Measurements from ENCODE around the gene PMEPA1.
A peak's percentile ranks its signal among the peaks of the same experiment; 100 is the strongest.

The PMEPA1 gene

DNA sequence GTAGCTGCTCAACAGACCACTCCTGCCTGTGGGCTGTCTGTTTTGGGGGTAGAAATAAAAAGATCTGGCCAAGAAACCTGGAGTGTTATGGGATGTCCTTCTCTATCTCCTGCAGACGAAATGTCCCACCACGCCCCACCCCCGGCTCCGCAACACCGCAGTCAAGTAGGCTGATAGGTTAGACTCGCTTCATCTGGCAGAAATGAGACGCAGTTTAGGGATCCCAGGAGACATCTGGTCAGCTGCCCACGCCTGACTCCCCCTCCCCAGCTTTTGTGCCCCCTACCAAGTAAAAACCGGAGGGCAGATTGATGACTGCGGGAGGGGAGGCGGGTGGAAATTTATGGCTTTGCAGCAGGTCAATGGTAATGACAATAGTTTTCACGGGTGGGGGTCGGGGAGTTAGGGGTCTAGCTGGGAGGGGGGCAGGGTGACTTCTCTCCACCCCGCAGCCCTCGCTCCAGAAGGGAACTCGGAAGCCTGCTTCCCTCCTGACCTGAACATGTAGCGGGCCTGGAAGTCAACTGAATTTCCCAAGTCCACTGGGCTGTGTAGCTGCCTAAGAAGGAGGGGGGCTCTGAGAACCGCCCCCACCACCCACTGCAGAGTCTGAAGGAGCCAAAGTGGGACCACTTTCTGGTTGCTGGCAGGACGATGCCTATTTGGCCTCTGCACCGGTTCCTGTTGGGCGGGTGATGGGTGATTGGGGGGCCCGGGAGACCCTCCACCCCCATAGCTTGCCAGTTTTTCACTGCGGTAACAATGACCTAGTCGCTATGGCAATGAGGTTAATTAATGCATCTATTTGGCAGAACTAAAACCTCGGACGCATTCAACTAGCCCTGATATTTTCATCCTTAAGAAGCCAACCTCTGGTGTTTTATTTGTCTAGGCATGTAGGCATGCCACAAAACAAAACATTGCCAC lies 25.7 kb downstream of the PMEPA1 start:
- TF ChIP-seq, protein P1, sequence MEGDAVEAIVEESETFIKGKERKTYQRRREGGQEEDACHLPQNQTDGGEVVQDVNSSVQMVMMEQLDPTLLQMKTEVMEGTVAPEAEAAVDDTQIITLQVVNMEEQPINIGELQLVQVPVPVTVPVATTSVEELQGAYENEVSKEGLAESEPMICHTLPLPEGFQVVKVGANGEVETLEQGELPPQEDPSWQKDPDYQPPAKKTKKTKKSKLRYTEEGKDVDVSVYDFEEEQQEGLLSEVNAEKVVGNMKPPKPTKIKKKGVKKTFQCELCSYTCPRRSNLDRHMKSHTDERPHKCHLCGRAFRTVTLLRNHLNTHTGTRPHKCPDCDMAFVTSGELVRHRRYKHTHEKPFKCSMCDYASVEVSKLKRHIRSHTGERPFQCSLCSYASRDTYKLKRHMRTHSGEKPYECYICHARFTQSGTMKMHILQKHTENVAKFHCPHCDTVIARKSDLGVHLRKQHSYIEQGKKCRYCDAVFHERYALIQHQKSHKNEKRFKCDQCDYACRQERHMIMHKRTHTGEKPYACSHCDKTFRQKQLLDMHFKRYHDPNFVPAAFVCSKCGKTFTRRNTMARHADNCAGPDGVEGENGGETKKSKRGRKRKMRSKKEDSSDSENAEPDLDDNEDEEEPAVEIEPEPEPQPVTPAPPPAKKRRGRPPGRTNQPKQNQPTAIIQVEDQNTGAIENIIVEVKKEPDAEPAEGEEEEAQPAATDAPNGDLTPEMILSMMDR (IDR thresholded peaks at IDR 0.05; ENCODE audit: low read depth, low read length, poor library complexity, severe bottlenecking), result no peak
- TF ChIP-seq EZH2phosphoT487 (IDR thresholded peaks at IDR 0.05; ENCODE audit: borderline replicate concordance, low read length), result no peak
- Histone ChIP-seq H3K27ac (ENCODE audit: low read depth, low read length) (peak overlapping the region; percentile 92), H3K4me2 (ENCODE audit: low read length) (peak overlapping the region; percentile 87), H4K20me1 (ENCODE audit: control insufficient read depth, insufficient read depth, low read depth, low read length) (no peaks in the 10 kb centered on the region), H3K9me2 (replicated peaks; ENCODE audit: control insufficient read depth, low read length) (no peaks in the 10 kb centered on the region), H3F3A (ENCODE audit: control insufficient read depth, insufficient read depth) (peaks cover 50% of the 10 kb centered on the region), H3K79me2 (ENCODE audit: control insufficient read depth, low read length) (peaks cover 49% of the 10 kb centered on the region), H3K36me3 (ENCODE audit: control insufficient read depth, low read length) (0 out of 2 replicates have a peak, but pooled peaks cover 2% of the 10 kb centered on the region), H3K9me3 (ENCODE audit: control insufficient read depth, insufficient read depth, low read length) (no peaks in the 10 kb centered on the region), H3K4me1 (ENCODE audit: control insufficient read depth, low read length) (peaks cover 96% of the 10 kb centered on the region), H3K27me3 (ENCODE audit: control insufficient read depth, low read length) (no peaks in the 10 kb centered on the region), H3K4me3 (ENCODE audit: low read length) (peak overlapping the region; percentile 65)

DNA sequence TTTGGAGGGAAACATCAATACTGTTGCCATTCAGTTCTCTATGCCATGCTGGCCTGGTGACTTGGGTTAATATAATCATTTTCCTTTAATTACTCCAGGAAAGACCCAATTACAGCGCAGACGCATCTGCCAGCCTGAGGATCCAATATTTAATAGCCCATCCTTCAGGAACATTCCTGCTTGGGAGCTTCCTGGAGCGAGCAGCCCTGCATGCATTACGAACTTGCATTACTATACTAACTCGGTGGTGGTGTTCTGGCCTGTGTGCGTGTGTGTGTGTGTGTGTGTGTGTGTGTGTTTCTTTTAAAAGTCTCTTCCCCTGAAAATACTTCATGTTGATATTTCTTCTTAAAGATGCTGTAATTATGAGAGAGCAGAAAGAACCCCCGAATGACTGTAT lies 26.5 kb downstream of the PMEPA1 start:
- Histone ChIP-seq H3K4me1 (ENCODE audit: control insufficient read depth, low read length) (peaks cover 99% of the 10 kb centered on the region), H3K27me3 (ENCODE audit: control insufficient read depth, low read length) (no peaks in the 10 kb centered on the region), H3K9me3 (ENCODE audit: control insufficient read depth, insufficient read depth, low read length) (no peaks in the 10 kb centered on the region), H3K4me3 (ENCODE audit: low read length) (peak overlapping the region; percentile 65), H3K27ac (ENCODE audit: low read depth, low read length) (peak overlapping the region; percentile 92), H4K20me1 (ENCODE audit: control insufficient read depth, insufficient read depth, low read depth, low read length) (no peaks in the 10 kb centered on the region), H3K9me2 (replicated peaks; ENCODE audit: control insufficient read depth, low read length) (no peaks in the 10 kb centered on the region), H3K36me3 (ENCODE audit: control insufficient read depth, low read length) (0 out of 2 replicates have a peak, but pooled peaks cover 2% of the 10 kb centered on the region), H3K79me2 (ENCODE audit: control insufficient read depth, low read length) (peaks cover 56% of the 10 kb centered on the region), H3K4me2 (ENCODE audit: low read length) (peak overlapping the region; percentile 87), H3F3A (ENCODE audit: control insufficient read depth, insufficient read depth) (peaks cover 55% of the 10 kb centered on the region)
- no peak for TF ChIP-seq EZH2phosphoT487 (IDR thresholded peaks at IDR 0.05; ENCODE audit: borderline replicate concordance, low read length)
- TF ChIP-seq, protein P1 (IDR thresholded peaks at IDR 0.05; ENCODE audit: low read depth, low read length, poor library complexity, severe bottlenecking), result no peak

DNA sequence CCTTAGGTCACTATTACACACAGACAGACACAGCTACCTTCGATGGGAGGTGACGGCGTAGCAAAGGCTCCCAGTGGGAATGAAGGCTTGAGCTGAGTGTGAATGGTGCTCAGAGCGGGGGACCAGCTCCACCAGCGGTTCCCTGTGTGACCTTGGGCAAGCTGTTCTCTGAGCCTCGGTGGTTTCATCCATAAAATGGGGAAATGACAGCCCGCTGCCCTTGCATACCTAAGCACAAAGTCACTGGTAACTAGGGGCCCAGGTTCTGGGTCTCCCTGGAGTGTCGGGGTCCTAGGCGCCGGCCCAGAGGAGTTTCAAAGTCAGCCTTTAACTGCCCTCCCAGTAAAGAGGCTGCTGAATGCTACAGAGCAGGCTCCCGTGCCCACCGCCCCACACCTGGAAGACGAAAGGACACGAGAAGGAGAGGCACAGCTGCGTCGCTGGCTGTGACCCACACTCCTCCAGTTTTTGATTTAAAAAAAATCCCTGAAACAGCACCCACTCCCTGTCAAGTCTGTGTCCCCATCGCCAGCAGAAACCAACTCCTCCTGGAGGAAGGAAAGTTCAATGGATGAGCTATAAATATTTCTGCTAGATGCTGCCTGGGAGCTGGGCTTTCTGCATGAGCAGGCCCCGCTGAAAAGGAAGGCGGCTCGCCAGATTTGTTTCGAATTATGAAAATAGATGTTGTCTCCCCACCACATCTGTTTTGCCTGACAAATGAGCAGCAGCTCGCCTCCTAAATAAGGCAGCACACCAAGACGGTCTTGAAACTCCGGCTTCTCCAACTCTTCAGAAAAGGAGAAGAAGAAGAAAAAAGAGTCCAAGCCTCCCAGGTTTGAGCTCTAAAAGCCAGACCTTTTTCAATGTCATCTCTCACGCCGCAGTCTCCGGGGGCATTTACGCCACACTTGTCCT lies 27.4 kb downstream of the PMEPA1 start:
- H3K27me3 ChIP-seq (ENCODE audit: control insufficient read depth, low read length), result no peaks in the 10 kb centered on the region; the same call in 1 of the 2 replicates
- H3K9me3 ChIP-seq (ENCODE audit: control insufficient read depth, insufficient read depth, low read length), result no peaks in the 10 kb centered on the region
- peak overlapping the region; percentile 87 for H3K4me2 ChIP-seq (ENCODE audit: low read length)
- H3K9me2 ChIP-seq (replicated peaks; ENCODE audit: control insufficient read depth, low read length), result no peaks in the 10 kb centered on the region
- peaks cover 57% of the 10 kb centered on the region for H3F3A ChIP-seq (ENCODE audit: control insufficient read depth, insufficient read depth)
- 0 out of 2 replicates have a peak, but pooled peaks cover 2% of the 10 kb centered on the region for H3K36me3 ChIP-seq (ENCODE audit: control insufficient read depth, low read length)
- TF ChIP-seq, protein P1 (IDR thresholded peaks at IDR 0.05; ENCODE audit: low read depth, low read length, poor library complexity, severe bottlenecking), result no peak
- TF ChIP-seq EZH2phosphoT487 (IDR thresholded peaks at IDR 0.05; ENCODE audit: borderline replicate concordance, low read length), result no peak
- H3K4me3 ChIP-seq (ENCODE audit: low read length), result peak overlapping the region; percentile 65
- peaks cover 99% of the 10 kb centered on the region for H3K4me1 ChIP-seq (ENCODE audit: control insufficient read depth, low read length)
- H3K79me2 ChIP-seq (ENCODE audit: control insufficient read depth, low read length), result peaks cover 59% of the 10 kb centered on the region
- H4K20me1 ChIP-seq (ENCODE audit: control insufficient read depth, insufficient read depth, low read depth, low read length), result no peaks in the 10 kb centered on the region
- H3K27ac ChIP-seq (ENCODE audit: low read depth, low read length), result peak overlapping the region; percentile 92
